Activated effector memory CD4-positive, alpha-beta T cell treated with Interleukin-2 at 50 U/mL for 16 hours (primary cell): ENCODE measurements around the gene KRT76.

Experiments
- DNase-seq: peaks from one replicate; pipeline ENCODE4 v3.0.0-alpha.2; 2020

Gene KRT76

DNA sequence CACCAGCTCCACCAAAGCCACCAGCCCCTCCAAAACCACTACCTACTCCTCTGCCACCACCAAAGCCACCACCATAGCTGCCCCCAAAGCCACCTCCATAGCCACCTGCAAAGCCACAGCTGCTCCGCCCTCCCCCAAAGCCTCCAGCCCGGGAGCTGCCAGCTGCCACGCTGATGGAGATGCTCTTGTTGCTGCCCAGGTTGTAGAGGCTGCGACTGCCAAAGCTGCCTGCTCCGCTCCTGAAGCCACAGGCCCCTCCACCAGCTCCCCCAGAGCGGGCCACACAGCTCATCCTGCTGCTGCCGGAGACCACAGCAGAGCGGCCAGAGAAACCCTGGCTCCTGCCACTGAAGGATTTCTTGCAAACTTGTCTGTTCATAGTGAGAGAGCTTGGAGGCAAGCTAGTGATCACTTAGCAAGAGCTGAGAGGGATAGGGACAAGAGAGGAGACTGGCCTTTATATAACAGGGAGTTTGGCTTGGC, at the start of gene KRT76:
TSS of gene KRT76 (minus strand) at position 433 of the 483 bp plus-strand sequence. CDS start at position 379, 54 bp downstream.
- no peak for DNase-seq

DNA sequence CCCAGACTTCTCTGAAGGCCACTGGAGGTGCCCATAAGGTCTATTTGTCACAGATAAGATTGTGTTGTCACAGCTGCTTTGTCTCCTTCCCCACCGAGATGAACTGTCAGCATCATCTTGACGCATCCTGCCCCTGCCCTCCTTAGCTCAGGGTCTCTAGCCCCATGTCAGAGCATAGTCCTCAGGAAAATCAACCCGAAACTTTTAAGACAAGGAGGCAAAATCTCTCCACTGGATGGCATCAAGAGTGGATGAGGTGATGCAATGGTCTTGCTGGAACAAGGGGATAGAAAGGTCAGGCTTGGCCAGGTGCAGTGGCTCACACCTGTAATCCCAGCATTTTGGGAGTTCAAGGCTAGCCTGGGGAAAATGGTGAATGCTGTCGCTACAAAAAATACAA, 48.8 kb upstream of the KRT76 start:
- DNase-seq = no peak

- DNase-seq = no peak
Measured at GRCh38 chr12:52824741-52825410, 47.7 kb upstream of the KRT76 start.

- no peak for DNase-seq
Measured at GRCh38 chr12:52823761-52824450, 46.8 kb upstream of the KRT76 start.

- no peak for DNase-seq
Measured at GRCh38 chr12:52822771-52823510, 45.8 kb upstream of the KRT76 start.

GRCh38 chr12:52821826-52822660, 44.9 kb upstream of the KRT76 start:
- DNase-seq = no peak

GRCh38 chr12:52821071-52821730, 44.1 kb upstream of the KRT76 start:
- no peak for DNase-seq

DNA sequence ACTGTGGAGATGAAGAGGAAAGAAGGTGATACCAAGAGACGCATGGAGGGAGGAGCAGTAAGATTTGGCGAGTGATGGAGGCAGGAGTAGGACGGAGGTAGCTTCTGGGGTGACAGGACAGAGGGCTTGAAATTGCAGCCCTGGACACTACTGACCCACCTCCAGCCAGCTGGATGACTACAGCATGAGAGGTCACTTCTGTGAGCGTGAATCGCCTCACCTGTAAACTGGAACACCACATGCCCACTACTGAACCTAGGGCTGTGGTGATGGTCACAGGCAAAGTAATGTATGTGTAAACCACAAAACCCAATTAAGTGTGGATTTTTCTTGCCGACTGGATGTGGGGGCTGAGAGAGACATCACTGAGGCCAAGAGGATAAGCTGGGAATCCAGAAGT, 43.4 kb upstream of the KRT76 start:
- DNase-seq = no peak

GRCh38 chr12:52819731-52820510, 42.8 kb upstream of the KRT76 start:
- no peak for DNase-seq

- DNase-seq = no peak
Measured at GRCh38 chr12:52818887-52819420, 41.8 kb upstream of the KRT76 start.

GRCh38 chr12:52818388-52818787, 41.2 kb upstream of the KRT76 start:
- DNase-seq = no peak

GRCh38 chr12:52817699-52818238, 40.6 kb upstream of the KRT76 start:
- DNase-seq = no peak

DNA sequence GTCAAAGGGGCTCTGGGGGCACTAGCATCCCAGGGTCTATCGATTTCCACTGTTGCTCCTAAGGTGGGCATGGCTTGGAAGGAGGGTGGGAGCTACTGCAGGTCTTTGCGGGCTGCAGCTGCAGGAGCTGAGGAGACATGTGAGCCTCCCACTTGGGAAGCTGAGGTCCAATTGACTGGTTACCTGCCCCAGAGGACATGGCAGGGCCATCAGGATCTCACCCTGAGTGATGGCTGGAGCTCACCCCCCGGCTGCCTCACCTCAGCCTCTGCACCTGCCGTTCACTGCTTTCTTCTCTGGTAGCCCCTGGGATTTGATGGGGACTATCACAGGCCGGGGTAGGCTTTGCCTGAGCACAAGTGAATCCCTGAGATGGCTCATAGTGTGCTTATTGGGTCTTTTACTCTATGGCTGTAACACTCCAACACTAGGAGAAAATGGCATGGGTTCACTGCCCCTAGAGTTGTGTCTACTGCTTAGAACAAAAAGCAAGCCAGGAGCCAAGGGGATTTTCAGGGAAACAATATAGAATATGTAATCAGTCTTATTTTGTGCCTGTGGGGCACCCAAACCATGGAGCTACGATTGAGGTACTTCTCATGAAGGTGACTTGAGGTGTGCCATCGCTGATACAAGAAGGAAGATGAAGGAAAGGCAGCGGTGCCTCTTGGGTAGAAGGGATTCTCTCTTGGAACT, 40.0 kb upstream of the KRT76 start:
- no peak for DNase-seq

DNA sequence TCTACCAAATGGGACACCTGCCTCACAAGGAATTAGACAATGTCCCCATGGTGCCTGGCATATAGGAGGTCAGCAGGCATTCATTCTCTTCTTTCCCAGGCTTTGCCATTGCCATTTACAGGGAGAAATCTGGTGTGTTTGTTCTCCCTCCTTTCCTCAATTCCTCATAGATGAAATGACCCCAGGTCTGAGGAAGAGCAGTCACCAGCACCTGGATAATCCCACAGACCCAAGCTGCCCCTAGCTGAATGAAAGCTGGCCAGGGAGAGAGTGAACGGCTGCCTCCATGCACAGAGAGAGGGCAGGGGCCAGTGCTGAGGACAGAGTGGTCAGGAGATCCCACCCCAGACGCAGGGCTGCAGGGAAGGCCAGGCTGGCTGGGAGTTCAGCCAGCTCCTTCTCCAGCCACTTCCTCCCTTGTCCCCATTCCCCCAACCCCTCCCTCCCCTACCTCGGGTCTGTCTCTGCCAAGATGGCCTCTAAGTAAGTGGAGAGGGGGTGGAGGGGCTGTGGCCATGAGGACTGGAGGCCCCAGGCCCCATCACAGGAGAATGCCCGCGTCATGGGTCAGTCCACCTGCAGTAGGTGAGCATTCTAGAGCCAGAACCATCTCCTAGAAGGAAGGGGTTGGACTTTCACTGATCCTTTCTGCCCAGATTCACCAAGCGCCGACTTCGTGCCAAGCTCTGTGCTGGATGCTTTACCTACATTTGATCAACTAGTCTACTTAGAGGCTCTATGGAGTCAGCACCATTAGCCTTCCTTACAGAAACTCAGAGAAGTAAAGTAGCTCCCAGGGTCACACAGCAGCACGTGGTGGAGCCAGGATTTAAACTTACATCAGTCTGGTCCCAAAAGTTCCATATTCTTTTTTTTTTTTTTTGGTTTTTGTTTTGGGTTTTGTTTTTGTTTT, 38.8 kb upstream of the KRT76 start:
- no peak for DNase-seq

DNA sequence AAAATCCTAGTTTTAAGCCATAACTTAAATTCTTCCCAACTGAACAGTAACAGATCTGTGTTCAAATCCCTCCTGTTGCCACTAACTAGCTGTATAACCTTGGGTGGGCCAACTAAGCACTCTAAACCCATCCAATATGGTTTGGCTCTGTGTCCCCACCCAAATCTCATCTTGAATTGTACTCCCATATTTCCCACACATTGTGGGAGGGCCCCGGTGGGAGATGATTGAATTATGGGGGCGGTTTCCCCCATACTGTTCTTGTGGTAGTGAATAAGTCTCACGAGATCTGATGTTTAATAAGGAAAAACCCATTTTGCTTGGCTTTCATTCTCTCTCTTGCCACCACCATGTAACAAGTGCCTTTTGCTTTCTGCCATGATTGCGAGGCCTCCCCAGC, 38.0 kb upstream of the KRT76 start:
- no peak for DNase-seq

GRCh38 chr12:52814710-52815155, 37.6 kb upstream of the KRT76 start:
- DNase-seq = no peak

GRCh38 chr12:52813885-52814709, 37.0 kb upstream of the KRT76 start, which contains the start of gene KRT4:
TSS of gene KRT4 (minus strand) at chr12:52814116. CDS start at chr12:52814058, 58 bp downstream.
- no peak for DNase-seq
